ENCODE measurements around the gene EDC4.
"Not testable (repeated sequence)": the region's sequence is repeated elsewhere in the genome, so short reads cannot be mapped to it uniquely, and the experiment has no call there.

Gene EDC4

DNA sequence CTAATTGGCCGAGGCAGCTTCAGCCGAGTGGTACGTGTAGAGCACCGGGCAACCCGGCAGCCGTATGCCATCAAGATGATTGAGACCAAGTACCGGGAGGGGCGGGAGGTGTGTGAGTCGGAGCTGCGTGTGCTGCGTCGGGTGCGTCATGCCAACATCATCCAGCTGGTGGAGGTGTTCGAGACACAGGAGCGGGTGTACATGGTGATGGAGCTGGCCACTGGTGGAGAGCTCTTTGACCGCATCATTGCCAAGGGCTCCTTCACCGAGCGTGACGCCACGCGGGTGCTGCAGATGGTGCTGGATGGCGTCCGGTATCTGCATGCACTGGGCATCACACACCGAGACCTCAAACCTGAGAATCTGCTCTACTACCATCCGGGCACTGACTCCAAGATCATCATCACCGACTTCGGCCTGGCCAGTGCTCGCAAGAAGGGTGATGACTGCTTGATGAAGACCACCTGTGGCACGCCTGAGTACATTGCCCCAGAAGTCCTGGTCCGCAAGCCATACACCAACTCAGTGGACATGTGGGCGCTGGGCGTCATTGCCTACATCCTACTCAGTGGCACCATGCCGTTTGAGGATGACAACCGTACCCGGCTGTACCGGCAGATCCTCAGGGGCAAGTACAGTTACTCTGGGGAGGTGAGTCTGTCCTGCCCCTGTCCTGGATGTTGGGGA is 36.3 kb downstream of the EDC4 start:
- H3K4me3 ChIP-seq (replicated peaks; ENCODE audit: low read depth, low read length): no peak overlapping the region
- TF ChIP-seq, protein P1, sequence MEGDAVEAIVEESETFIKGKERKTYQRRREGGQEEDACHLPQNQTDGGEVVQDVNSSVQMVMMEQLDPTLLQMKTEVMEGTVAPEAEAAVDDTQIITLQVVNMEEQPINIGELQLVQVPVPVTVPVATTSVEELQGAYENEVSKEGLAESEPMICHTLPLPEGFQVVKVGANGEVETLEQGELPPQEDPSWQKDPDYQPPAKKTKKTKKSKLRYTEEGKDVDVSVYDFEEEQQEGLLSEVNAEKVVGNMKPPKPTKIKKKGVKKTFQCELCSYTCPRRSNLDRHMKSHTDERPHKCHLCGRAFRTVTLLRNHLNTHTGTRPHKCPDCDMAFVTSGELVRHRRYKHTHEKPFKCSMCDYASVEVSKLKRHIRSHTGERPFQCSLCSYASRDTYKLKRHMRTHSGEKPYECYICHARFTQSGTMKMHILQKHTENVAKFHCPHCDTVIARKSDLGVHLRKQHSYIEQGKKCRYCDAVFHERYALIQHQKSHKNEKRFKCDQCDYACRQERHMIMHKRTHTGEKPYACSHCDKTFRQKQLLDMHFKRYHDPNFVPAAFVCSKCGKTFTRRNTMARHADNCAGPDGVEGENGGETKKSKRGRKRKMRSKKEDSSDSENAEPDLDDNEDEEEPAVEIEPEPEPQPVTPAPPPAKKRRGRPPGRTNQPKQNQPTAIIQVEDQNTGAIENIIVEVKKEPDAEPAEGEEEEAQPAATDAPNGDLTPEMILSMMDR (IDR thresholded peaks at IDR 0.05; ENCODE audit: insufficient read depth, low read length, poor library complexity, severe bottlenecking): no peak
- no peak for DNase-seq (ENCODE audit: extremely low read depth, insufficient read length)
- H3K27me3 ChIP-seq (replicated peaks; ENCODE audit: control insufficient read depth, insufficient read depth, low read length): no peaks in the 10 kb centered on the region
- H3K36me3 ChIP-seq (ENCODE audit: control insufficient read depth, insufficient read depth, low read length): peaks cover 9% of the 10 kb centered on the region

DNA sequence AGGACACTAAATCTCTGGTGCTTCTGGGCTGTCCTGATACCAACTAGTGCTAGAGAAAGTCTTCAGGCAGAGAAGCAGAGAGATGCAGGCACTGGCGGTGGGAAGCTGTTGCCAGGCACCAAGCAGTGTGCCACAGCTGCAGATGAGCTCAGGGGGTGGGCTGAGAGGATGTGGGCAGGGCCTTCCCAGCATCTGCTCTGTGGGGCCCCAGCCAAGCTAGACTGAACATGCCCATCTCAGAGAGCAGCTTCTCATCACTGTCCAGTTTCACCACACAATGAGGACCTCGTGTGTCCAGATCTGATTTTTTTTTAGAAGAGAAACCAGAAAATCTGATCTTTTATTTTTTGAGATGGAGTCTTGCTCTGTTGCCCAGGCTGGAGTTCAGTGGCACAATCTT is 37.3 kb downstream of the EDC4 start:
- peaks cover 13% of the 10 kb centered on the region for H3K36me3 ChIP-seq (ENCODE audit: control insufficient read depth, insufficient read depth, low read length)
- DNase-seq (ENCODE audit: extremely low read depth, insufficient read length): no peak
- TF ChIP-seq, protein P1 (IDR thresholded peaks at IDR 0.05; ENCODE audit: insufficient read depth, low read length, poor library complexity, severe bottlenecking): no peak
- no peak overlapping the region for H3K4me3 ChIP-seq (replicated peaks; ENCODE audit: low read depth, low read length)
- H3K27me3 ChIP-seq (replicated peaks; ENCODE audit: control insufficient read depth, insufficient read depth, low read length): no peaks in the 10 kb centered on the region

DNA sequence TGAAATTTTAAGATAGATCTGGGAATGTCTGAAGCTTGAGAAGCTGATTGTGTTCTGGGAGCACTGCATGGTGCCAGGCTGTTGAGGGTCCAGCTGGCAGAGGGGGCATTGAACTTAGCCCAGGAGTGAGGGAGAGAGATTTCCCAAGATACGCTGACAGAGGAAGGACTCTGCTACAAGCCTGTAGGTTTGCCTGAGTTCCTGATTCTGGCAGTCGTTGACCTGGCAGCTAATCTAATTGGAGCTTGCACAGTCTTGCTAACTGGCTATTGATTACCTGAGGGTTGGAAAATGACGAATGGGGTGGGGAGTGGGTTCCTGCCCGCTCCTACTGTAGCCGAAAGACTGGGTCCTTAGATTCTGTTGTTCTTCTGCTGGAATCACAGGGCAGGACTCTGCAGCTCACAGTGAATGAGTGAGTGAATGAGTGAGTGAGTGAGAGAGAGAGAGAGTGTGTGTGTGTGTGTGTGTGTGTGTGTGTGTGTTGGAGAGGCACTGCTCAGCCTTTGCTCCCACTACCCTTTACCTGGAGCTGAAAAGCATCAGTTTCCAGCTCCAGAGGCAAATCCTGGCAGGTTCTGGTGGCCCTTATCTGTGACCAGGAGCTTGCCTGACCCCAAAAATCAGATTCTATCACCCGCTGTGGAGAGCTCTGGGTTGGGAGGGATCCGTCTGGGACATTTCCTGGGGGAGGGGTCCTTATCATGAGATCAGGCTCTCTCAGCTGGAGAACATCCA is 42.1 kb downstream of the EDC4 start:
- DNase-seq (ENCODE audit: extremely low read depth, insufficient read length): no peak
- Histone ChIP-seq H3K4me3 (replicated peaks; ENCODE audit: low read depth, low read length) (no peak overlapping the region), H3K27me3 (replicated peaks; ENCODE audit: control insufficient read depth, insufficient read depth, low read length) (no peaks in the 10 kb centered on the region), H3K36me3 (ENCODE audit: control insufficient read depth, insufficient read depth, low read length) (peaks cover 19% of the 10 kb centered on the region)
- TF ChIP-seq, protein P1 (IDR thresholded peaks at IDR 0.05; ENCODE audit: insufficient read depth, low read length, poor library complexity, severe bottlenecking): no peak

DNA sequence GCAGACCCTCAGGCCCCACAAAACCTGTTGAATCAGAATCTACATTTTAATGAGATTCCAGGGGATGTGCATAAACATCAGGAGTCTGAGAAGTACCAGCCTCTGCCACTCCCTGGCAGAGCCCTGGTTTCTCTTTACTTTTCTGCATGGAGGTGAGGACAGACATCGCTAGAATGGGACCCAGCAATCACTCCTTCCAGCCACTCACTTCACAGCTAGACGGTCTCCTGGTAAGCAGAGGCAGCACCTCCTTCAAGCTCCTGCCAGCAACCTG is 42.6 kb downstream of the EDC4 start:
- H3K4me3 ChIP-seq (replicated peaks; ENCODE audit: low read depth, low read length); H3K27me3 ChIP-seq (replicated peaks; ENCODE audit: control insufficient read depth, insufficient read depth, low read length); DNase-seq (ENCODE audit: extremely low read depth, insufficient read length): not testable (repeated sequence)
- H3K36me3 ChIP-seq (ENCODE audit: control insufficient read depth, insufficient read depth, low read length): peaks cover 19% of the 10 kb centered on the region

DNA sequence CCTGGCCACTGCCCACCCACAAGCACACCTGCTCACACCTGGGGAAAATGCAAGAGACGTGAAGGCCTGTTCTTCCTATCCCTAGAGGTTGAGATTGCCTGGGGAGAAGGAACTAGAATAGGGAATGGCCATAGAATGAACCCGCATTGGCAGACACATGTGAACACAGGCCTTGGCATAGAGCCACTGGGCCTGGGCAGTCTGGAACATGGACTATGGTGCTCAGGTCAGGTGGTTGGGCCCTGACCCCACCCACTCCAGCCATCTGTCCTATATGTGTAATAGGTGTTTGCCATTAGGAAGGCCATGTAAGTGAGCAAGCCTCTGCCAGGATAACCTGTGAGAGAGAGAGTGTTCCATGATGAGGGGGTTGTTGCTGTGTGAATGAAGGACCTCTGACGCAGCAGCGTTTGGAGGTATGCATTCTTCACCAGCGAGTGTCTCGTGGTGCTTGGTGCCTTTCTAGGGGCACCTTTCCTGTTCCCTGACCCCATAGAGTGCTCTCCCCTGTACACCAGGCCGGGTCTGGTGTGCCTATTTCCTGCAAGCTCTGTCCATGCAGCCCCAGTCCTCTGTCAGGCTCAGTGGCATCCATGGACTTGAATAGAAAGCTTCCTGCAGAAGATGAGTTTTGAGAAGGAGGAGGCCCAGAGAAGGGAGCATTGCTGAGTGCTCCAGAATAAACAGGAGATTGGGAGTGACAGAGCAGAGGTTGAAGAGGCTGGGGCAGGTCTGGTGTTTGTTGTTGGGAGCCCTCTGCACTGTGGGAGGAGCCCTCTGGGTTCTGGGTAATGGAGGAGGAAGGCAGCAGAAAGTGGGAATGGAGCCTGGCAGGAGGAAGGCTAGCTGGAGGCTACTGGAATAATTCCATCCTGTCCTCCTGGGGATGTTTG is 43.2 kb downstream of the EDC4 start:
- no peak overlapping the region for H3K4me3 ChIP-seq (replicated peaks; ENCODE audit: low read depth, low read length)
- TF ChIP-seq, protein P1 (IDR thresholded peaks at IDR 0.05; ENCODE audit: insufficient read depth, low read length, poor library complexity, severe bottlenecking): no peak
- H3K27me3 ChIP-seq (replicated peaks; ENCODE audit: control insufficient read depth, insufficient read depth, low read length): no peaks in the 10 kb centered on the region
- no peak for DNase-seq (ENCODE audit: extremely low read depth, insufficient read length)
- H3K36me3 ChIP-seq (ENCODE audit: control insufficient read depth, insufficient read depth, low read length): peaks cover 19% of the 10 kb centered on the region
